Effector CD4-positive, alpha-beta T cell (primary cell): Measurements from ENCODE around the gene PHYH.
"Not testable (repeated sequence)": the region's sequence is repeated elsewhere in the genome, so short reads cannot be mapped to it uniquely, and the experiment has no call there.

Experiments used
- DNase-seq: peaks from one replicate; pipeline ENCODE4 v3.0.0-alpha.2; 2020

The PHYH gene

GRCh38 chr10:13319166-13319565, 19.3 kb upstream of the PHYH start:
- no peak for DNase-seq

GRCh38 chr10:13317474-13317873, 17.6 kb upstream of the PHYH start:
- DNase-seq, result no peak

GRCh38 chr10:13316635-13317311, 16.9 kb upstream of the PHYH start:
- DNase-seq, result no peak

- DNase-seq, result no peak
Measured at GRCh38 chr10:13315361-13315760, 15.5 kb upstream of the PHYH start.

- no peak for DNase-seq
Measured at GRCh38 chr10:13311177-13311575, 11.3 kb upstream of the PHYH start.

- no peak for DNase-seq
Measured at GRCh38 chr10:13310518-13311176, 10.8 kb upstream of the PHYH start.

GRCh38 chr10:13309792-13310191, 9.9 kb upstream of the PHYH start:
- no peak for DNase-seq

GRCh38 chr10:13308096-13308495, 8.2 kb upstream of the PHYH start:
- DNase-seq, result no peak

- no peak for DNase-seq
Measured at GRCh38 chr10:13306103-13306502, 6.2 kb upstream of the PHYH start.

GRCh38 chr10:13302821-13303555, 3.1 kb upstream of the PHYH start:
- DNase-seq, result no peak

GRCh38 chr10:13298748-13299436, 972 bp downstream of the PHYH start:
- no peak for DNase-seq

GRCh38 chr10:13296476-13296875, 3.4 kb downstream of the PHYH start:
- no peak for DNase-seq

- DNase-seq, result no peak
Measured at GRCh38 chr10:13294784-13295183, 5.1 kb downstream of the PHYH start.

GRCh38 chr10:13291821-13292773, 7.8 kb downstream of the PHYH start:
- DNase-seq, result no peak

GRCh38 chr10:13291061-13291460, 8.8 kb downstream of the PHYH start:
- DNase-seq, result no peak

GRCh38 chr10:13284050-13284449, 15.8 kb downstream of the PHYH start:
- no peak for DNase-seq

- not testable (repeated sequence) for DNase-seq
Measured at GRCh38 chr10:13282348-13282747, 17.5 kb downstream of the PHYH start.

- no peak for DNase-seq
Measured at GRCh38 chr10:13276749-13277365, 23.0 kb downstream of the PHYH start.

GRCh38 chr10:13276146-13276545, 23.7 kb downstream of the PHYH start:
- DNase-seq, result not testable (repeated sequence)

- no peak for DNase-seq
Measured at GRCh38 chr10:13272164-13272571, 27.7 kb downstream of the PHYH start.

GRCh38 chr10:13271552-13272163, 28.2 kb downstream of the PHYH start:
- peak; percentile 39 for DNase-seq
